NCI-H748 treated with DMSO at 0.1 percent for 48 hours (cell line): Measurements from ENCODE around the gene FOXR2.

Experiments
- DNase-seq: peaks from one replicate; lab custom pipeline; 2025; lab: John Stamatoyannopoulos, UW

The FOXR2 gene

GRCh38 chrX:55623100-55623499 is at the start of gene FOXR2:
FOXR2 (plus strand) TSS chrX:55623400; CDS start chrX:55623712, 312 bp downstream.
- DNase-seq, result no peak

GRCh38 chrX:55579115-55579514 is 44.1 kb upstream of the FOXR2 start:
- DNase-seq, result no peak

GRCh38 chrX:55582447-55582846 is 40.8 kb upstream of the FOXR2 start:
- DNase-seq, result no peak

- no peak for DNase-seq
These were observed 29.9 kb upstream of the FOXR2 start for GRCh38 chrX:55593296-55593695.

GRCh38 chrX:55593756-55594257 is 29.4 kb upstream of the FOXR2 start:
- no peak for DNase-seq

- no peak for DNase-seq
These were observed 24.9 kb upstream of the FOXR2 start for GRCh38 chrX:55598333-55598732.

- no peak for DNase-seq
These were observed 3.7 kb upstream of the FOXR2 start for GRCh38 chrX:55619547-55619946.

GRCh38 chrX:55624403-55624802 is 1.2 kb downstream of the FOXR2 start:
- no peak for DNase-seq

GRCh38 chrX:55636109-55636508 is 12.9 kb downstream of the FOXR2 start:
- DNase-seq, result no peak

- no peak for DNase-seq
These were observed 15.7 kb downstream of the FOXR2 start for GRCh38 chrX:55638933-55639332.

- DNase-seq, result no peak
These were observed 17.7 kb downstream of the FOXR2 start for GRCh38 chrX:55640854-55641253.

- DNase-seq, result no peak
These were observed 25.2 kb downstream of the FOXR2 start for GRCh38 chrX:55648434-55648833.

- no peak for DNase-seq
These were observed 36.7 kb downstream of the FOXR2 start for GRCh38 chrX:55659931-55660330.

GRCh38 chrX:55663584-55663983 is 40.4 kb downstream of the FOXR2 start:
- no peak for DNase-seq

- DNase-seq, result no peak
These were observed 44.9 kb downstream of the FOXR2 start for GRCh38 chrX:55668084-55668483.
